ENCODE measurements around the gene SLC5A2.

Gene SLC5A2

GRCh38 chr16:31527734-31528274, 44.9 kb downstream of the SLC5A2 start, which contains the start of gene AHSP:
AHSP (plus strand) TSS chr16:31527900; CDS start chr16:31528140, 240 bp downstream.
- Histone ChIP-seq H3K9me3 (ENCODE audit: control insufficient read depth, insufficient read depth, low read depth, low read length) (no peaks in the 10 kb centered on the region), H3K4me3 (ENCODE audit: low read depth, low read length) (no peak within 1 kb of the TSS), H3K4me1 (ENCODE audit: control insufficient read depth, insufficient read depth, low read length) (no peaks in the 10 kb centered on the region), H3K27ac (ENCODE audit: extremely low read depth, low read depth, low read length) (no peak within 1 kb of the TSS), H3K36me3 (ENCODE audit: control insufficient read depth in 2 of 2, insufficient read depth in 1 of 2, low read length in 2 of 2) (no peaks in the 10 kb centered on the region)
- POLR2A ChIA-PET = interaction anchor here (0.7 kb wide), 1 partner anchor 28 kb away, joined by 3 read pairs; no protein-coding TSS in a partner anchor
- TF ChIP-seq ZNF335 (tag by site-specific recombination; conservative IDR thresholded peaks at IDR 0.05) (no peak), ZNF248 (tag by site-specific recombination; IDR thresholded peaks at IDR 0.05) (no peak), ZNF398 (tag by site-specific recombination; IDR thresholded peaks at IDR 0.05) (no peak), ZNF239 (tag by site-specific recombination; IDR thresholded peaks at IDR 0.05) (no peak), ZNF514 (tag by site-specific recombination; IDR thresholded peaks at IDR 0.05) (no peak), ZNF837 (tag by site-specific recombination; IDR thresholded peaks at IDR 0.05) (no peak), ZNF571 (tag by site-specific recombination; IDR thresholded peaks at IDR 0.05) (no peak), ZNF623 (tag by site-specific recombination; IDR thresholded peaks at IDR 0.05) (no peak), ZNF426 (tag by site-specific recombination; IDR thresholded peaks at IDR 0.05) (no peak), ZSCAN16 (tag by site-specific recombination; IDR thresholded peaks at IDR 0.05) (no peak), ZNF658 (tag by site-specific recombination; IDR thresholded peaks at IDR 0.05) (no peak), ZNF266 (tag by site-specific recombination; IDR thresholded peaks at IDR 0.05; ENCODE audit: low read depth) (no peak)
- CTCF ChIA-PET = interaction anchor here (0.6 kb wide), 1 partner anchor 715 kb away, joined by 5 read pairs; no protein-coding TSS in a partner anchor

- TF ChIP-seq ZNF521 (tag by site-specific recombination; IDR thresholded peaks at IDR 0.05) = no peak
- TF ChIP-seq ZBTB1 (tag by site-specific recombination; IDR thresholded peaks at IDR 0.05) = no peak
- TF ChIP-seq, protein P1, sequence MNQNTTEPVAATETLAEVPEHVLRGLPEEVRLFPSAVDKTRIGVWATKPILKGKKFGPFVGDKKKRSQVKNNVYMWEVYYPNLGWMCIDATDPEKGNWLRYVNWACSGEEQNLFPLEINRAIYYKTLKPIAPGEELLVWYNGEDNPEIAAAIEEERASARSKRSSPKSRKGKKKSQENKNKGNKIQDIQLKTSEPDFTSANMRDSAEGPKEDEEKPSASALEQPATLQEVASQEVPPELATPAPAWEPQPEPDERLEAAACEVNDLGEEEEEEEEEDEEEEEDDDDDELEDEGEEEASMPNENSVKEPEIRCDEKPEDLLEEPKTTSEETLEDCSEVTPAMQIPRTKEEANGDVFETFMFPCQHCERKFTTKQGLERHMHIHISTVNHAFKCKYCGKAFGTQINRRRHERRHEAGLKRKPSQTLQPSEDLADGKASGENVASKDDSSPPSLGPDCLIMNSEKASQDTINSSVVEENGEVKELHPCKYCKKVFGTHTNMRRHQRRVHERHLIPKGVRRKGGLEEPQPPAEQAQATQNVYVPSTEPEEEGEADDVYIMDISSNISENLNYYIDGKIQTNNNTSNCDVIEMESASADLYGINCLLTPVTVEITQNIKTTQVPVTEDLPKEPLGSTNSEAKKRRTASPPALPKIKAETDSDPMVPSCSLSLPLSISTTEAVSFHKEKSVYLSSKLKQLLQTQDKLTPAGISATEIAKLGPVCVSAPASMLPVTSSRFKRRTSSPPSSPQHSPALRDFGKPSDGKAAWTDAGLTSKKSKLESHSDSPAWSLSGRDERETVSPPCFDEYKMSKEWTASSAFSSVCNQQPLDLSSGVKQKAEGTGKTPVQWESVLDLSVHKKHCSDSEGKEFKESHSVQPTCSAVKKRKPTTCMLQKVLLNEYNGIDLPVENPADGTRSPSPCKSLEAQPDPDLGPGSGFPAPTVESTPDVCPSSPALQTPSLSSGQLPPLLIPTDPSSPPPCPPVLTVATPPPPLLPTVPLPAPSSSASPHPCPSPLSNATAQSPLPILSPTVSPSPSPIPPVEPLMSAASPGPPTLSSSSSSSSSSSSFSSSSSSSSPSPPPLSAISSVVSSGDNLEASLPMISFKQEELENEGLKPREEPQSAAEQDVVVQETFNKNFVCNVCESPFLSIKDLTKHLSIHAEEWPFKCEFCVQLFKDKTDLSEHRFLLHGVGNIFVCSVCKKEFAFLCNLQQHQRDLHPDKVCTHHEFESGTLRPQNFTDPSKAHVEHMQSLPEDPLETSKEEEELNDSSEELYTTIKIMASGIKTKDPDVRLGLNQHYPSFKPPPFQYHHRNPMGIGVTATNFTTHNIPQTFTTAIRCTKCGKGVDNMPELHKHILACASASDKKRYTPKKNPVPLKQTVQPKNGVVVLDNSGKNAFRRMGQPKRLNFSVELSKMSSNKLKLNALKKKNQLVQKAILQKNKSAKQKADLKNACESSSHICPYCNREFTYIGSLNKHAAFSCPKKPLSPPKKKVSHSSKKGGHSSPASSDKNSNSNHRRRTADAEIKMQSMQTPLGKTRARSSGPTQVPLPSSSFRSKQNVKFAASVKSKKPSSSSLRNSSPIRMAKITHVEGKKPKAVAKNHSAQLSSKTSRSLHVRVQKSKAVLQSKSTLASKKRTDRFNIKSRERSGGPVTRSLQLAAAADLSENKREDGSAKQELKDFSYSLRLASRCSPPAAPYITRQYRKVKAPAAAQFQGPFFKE (tag by site-specific recombination; IDR thresholded peaks at IDR 0.05; ENCODE audit: borderline replicate concordance) = no peak
- no peak for TF ChIP-seq ZSCAN4 (tag by site-specific recombination; IDR thresholded peaks at IDR 0.05)
- Histone ChIP-seq H3K27ac (ENCODE audit: extremely low read depth, low read depth, low read length) (no peak overlapping the region), H3K36me3 (ENCODE audit: control insufficient read depth in 2 of 2, insufficient read depth in 1 of 2, low read length in 2 of 2) (no peaks in the 10 kb centered on the region), H3K4me3 (ENCODE audit: low read depth, low read length) (no peak overlapping the region), H3K4me1 (ENCODE audit: control insufficient read depth, insufficient read depth, low read length) (no peaks in the 10 kb centered on the region), H3K9me3 (ENCODE audit: control insufficient read depth, insufficient read depth, low read depth, low read length) (no peaks in the 10 kb centered on the region)
- POLR2A ChIA-PET = no interaction called here
- CTCF ChIA-PET = interaction anchor here (0.6 to 1.3 kb wide), 2 partner anchors 68 to 716 kb away, joined by 5 read pairs; partner anchors contain the start of gene ARMC5
These were observed 45.7 kb downstream of the SLC5A2 start for GRCh38 chr16:31528523-31529107.
